Measurements from ENCODE around the gene BET1. TPM values are rescaled to one million over a fixed set of nuclear protein-coding genes. Genes with fewer than 3 reads are reported as not detected.

The BET1 gene
- polyA plus RNA-seq, 1 of the 3 experiments (the other 2 are of a cell fraction): 20.1 TPM

DNA sequence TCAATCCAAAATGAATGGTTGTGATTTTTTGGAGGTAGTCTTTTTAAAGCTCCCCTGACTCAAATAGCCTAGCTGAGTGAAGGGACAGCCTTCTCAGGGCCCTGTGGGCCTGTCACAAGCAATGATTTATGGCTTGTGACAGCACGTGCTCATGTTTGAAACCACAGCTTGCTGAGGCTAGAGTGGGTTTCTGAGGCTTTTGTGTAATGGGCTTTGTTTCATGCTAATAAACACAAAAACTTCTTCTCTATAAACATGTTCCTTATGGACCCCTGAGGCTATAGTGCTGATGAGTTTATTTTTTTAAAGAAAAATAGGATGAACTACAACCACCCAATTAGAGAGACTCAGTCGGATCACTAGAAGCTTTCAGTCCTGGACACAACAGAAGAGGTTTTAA is 36.1 kb upstream of the BET1 start:
- Histone ChIP-seq H3K9me2 (no peaks in the 10 kb centered on the region), H2AFZ (ENCODE audit: low read depth) (no peak overlapping the region), H3F3A (replicated peaks; ENCODE audit: insufficient read depth) (peaks cover 9% of the 10 kb centered on the region), H3K9me3 (no peaks in the 10 kb centered on the region), H3K9ac (no peak overlapping the region), H3K79me2 (ENCODE audit: insufficient read depth) (no peaks in the 10 kb centered on the region), H3K4me3 (ENCODE audit: low read depth in 2 of 2, low read length in 1 of 2) (no peak overlapping the region), H3K4me2 (no peak overlapping the region), H3K36me3 (replicated peaks in 1 of 2; ENCODE audit: control insufficient read depth in 1 of 2, insufficient read depth in 2 of 2, low read length in 1 of 2) (no peaks in the 10 kb centered on the region), H3K27ac (ENCODE audit: low read depth in 2 of 2, low read length in 1 of 2) (no peak overlapping the region), H3K4me1 (ENCODE audit: control insufficient read depth in 1 of 2, insufficient read depth in 2 of 2, low read depth in 1 of 2, low read length in 1 of 2) (no peaks in the 10 kb centered on the region), H4K20me1 (ENCODE audit: insufficient read depth) (no peaks in the 10 kb centered on the region), H3K27me3 (ENCODE audit: insufficient read depth) (peaks cover 6% of the 10 kb centered on the region; the same call in 1 of the 2 replicates)
- TF ChIP-seq GATA2 (CRISPR knock-in tag; IDR thresholded peaks at IDR 0.05): no peak
- POLR2A ChIA-PET: no interaction called here
- no peak for DNase-seq
- 62% methylated on average over 2 of the region's 2 CpGs for WGBS (ENCODE audit: low lambda C conversion rate)
- CTCF ChIA-PET: interaction anchor here (1.5 to 2.5 kb wide), 2 partner anchors 30 to 47 kb away, joined by 3 to 10 read pairs; no protein-coding TSS in a partner anchor

- CTCF ChIA-PET: no interaction called here
- Histone ChIP-seq H3F3A (replicated peaks; ENCODE audit: insufficient read depth) (peaks cover 9% of the 10 kb centered on the region), H2AFZ (ENCODE audit: low read depth) (no peak overlapping the region)
Measured at GRCh38 chr7:94039368-94040035, 35.3 kb upstream of the BET1 start.

GRCh38 chr7:94031865-94032264 is 27.7 kb upstream of the BET1 start:
- Histone ChIP-seq H2AFZ (ENCODE audit: low read depth) (no peak overlapping the region), H3F3A (replicated peaks; ENCODE audit: insufficient read depth) (no peaks in the 10 kb centered on the region), H3K36me3 (replicated peaks in 1 of 2; ENCODE audit: control insufficient read depth in 1 of 2, insufficient read depth in 2 of 2, low read length in 1 of 2) (no peaks in the 10 kb centered on the region), H3K4me3 (ENCODE audit: low read depth in 2 of 2, low read length in 1 of 2) (no peak overlapping the region), H3K9me3 (no peaks in the 10 kb centered on the region), H3K9me2 (no peaks in the 10 kb centered on the region), H3K9ac (no peak overlapping the region), H3K4me2 (no peak overlapping the region), H4K20me1 (ENCODE audit: insufficient read depth) (no peaks in the 10 kb centered on the region), H3K27ac (ENCODE audit: low read depth in 2 of 2, low read length in 1 of 2) (no peak overlapping the region), H3K4me1 (ENCODE audit: control insufficient read depth in 1 of 2, insufficient read depth in 2 of 2, low read depth in 1 of 2, low read length in 1 of 2) (peaks cover 0 to 4% of the 10 kb centered on the region in 2 experiments; a peak in 1 of 4 replicates), H3K27me3 (ENCODE audit: insufficient read depth) (no peaks in the 10 kb centered on the region), H3K79me2 (ENCODE audit: insufficient read depth) (no peaks in the 10 kb centered on the region)
- 53% methylated on average over 2 of the region's 2 CpGs for WGBS (ENCODE audit: low lambda C conversion rate)
- CTCF ChIA-PET: interaction anchor here (1.6 kb wide), 1 partner anchor 14 kb away, joined by 4 read pairs; no protein-coding TSS in a partner anchor
- TF ChIP-seq SMC3 (IDR thresholded peaks at IDR 0.05; ENCODE audit: low read depth, low read length) (no peak), CHD2 (IDR thresholded peaks at IDR 0.05; ENCODE audit: low read length, partially characterized antibody) (no peak), MEF2A (IDR thresholded peaks at IDR 0.05; ENCODE audit: borderline replicate concordance, low read depth) (no peak)
- DNase-seq: no peak
- POLR2A ChIA-PET: no interaction called here

More at GRCh38 chr7:94039368-94040035, 35.3 kb upstream of the BET1 start:
- Histone ChIP-seq H3K4me1 (ENCODE audit: control insufficient read depth in 1 of 2, insufficient read depth in 2 of 2, low read depth in 1 of 2, low read length in 1 of 2) (no peaks in the 10 kb centered on the region), H3K4me3 (ENCODE audit: low read depth in 2 of 2, low read length in 1 of 2) (no peak overlapping the region), H3K36me3 (replicated peaks in 1 of 2; ENCODE audit: control insufficient read depth in 1 of 2, insufficient read depth in 2 of 2, low read length in 1 of 2) (no peaks in the 10 kb centered on the region), H3K4me2 (no peak overlapping the region), H3K79me2 (ENCODE audit: insufficient read depth) (no peaks in the 10 kb centered on the region), H3K27me3 (ENCODE audit: insufficient read depth) (peaks cover 6% of the 10 kb centered on the region; the same call in 1 of the 2 replicates), H3K9me3 (no peaks in the 10 kb centered on the region), H3K27ac (ENCODE audit: low read depth in 2 of 2, low read length in 1 of 2) (no peak overlapping the region), H4K20me1 (ENCODE audit: insufficient read depth) (no peaks in the 10 kb centered on the region), H3K9me2 (no peaks in the 10 kb centered on the region), H3K9ac (no peak overlapping the region)
- WGBS (ENCODE audit: low lambda C conversion rate): 88% methylated on average over 9 of the region's 9 CpGs
- DNase-seq: no peak
- TF ChIP-seq NFIC (IDR thresholded peaks at IDR 0.05; ENCODE audit: borderline replicate concordance): no peak
- no peak for TF ChIP-seq MXI1 (IDR thresholded peaks at IDR 0.05; ENCODE audit: low read depth, low read length)
- no peak for TF ChIP-seq EZH2phosphoT487 (IDR thresholded peaks at IDR 0.05; ENCODE audit: borderline replicate concordance, low read depth)
- TF ChIP-seq TEAD4 (IDR thresholded peaks at IDR 0.05; ENCODE audit: borderline replicate concordance, insufficient read depth): no peak
- POLR2A ChIA-PET: no interaction called here
